Liver (tissue), 9 donors: ENCODE results near the gene MCCC1. TPM values are rescaled to one million over a fixed set of nuclear protein-coding genes. Genes with fewer than 3 reads are reported as not detected.

ENCODE experiments used
- DNase-seq: peaks from one replicate; pipeline ENCODE4 v3.0.0-alpha.2; 2017; ENCODE audit warnings: low spot score
- H3K27ac ChIP-seq, 2 donors: one replicate each; pipeline ENCODE4 v1.7.0; 2013; ENCODE audit warnings: inconsistent platforms in 2 of 2, low read length in 2 of 2, control low read depth in 1 of 2, low read depth in 1 of 2, mild to moderate bottlenecking in 1 of 2
- H3K27me3 ChIP-seq, 4 donors: one replicate each; pipeline versions ENCODE4 v1.6.1 to v1.7.0; 2013; ENCODE audit warnings: low read length in 3 of 4, inconsistent platforms in 1 of 4, mild to moderate bottlenecking in 1 of 4, moderate library complexity in 1 of 4; ENCODE audit not compliant: control insufficient read depth in 4 of 4, insufficient read depth in 4 of 4
- H3K36me3 ChIP-seq, 4 donors: one replicate each; pipeline versions ENCODE4 v1.6.1 to v1.7.0; 2013; ENCODE audit warnings: low read length in 3 of 4, mild to moderate bottlenecking in 3 of 4, low read depth in 1 of 4, moderate library complexity in 1 of 4; ENCODE audit not compliant: control insufficient read depth in 4 of 4, insufficient read depth in 3 of 4
- H3K4me1 ChIP-seq, 4 donors: one replicate each; pipeline versions ENCODE4 v1.6.1 to v1.7.0; 2013; ENCODE audit warnings: low read length in 3 of 4, mild to moderate bottlenecking in 3 of 4, moderate library complexity in 1 of 4; ENCODE audit not compliant: control insufficient read depth in 4 of 4, insufficient read depth in 4 of 4
- H3K4me3 ChIP-seq, 3 donors: one replicate each; pipeline versions ENCODE4 v1.6.1 to v1.7.0; 2013; ENCODE audit warnings: low read length in 3 of 3, control low read depth in 1 of 3, low read depth in 1 of 3, mild to moderate bottlenecking in 1 of 3
- H3K9ac ChIP-seq, 2 donors: one replicate each; pipeline ENCODE4 v1.7.0; 2013; ENCODE audit warnings: low read length in 2 of 2, mild to moderate bottlenecking in 2 of 2, moderate library complexity in 2 of 2, control low read depth in 1 of 2, low read depth in 1 of 2
- H3K9me3 ChIP-seq, 4 donors: one replicate each; pipeline versions ENCODE4 v1.6.1 to v1.7.0; 2013; ENCODE audit warnings: low read length in 3 of 4; ENCODE audit not compliant: control insufficient read depth in 4 of 4
- EGR1 ChIP-seq, 2 donors: IDR thresholded peaks; 2 replicates each; pipeline ENCODE4 v1.6.1; 2016 to 2018; ENCODE audit warnings: antibody characterized with exemption in 2 of 2, low read depth in 2 of 2
- FOXA2 ChIP-seq: IDR thresholded peaks from 2 replicates; pipeline ENCODE4 v1.6.1; 2016; ENCODE audit warnings: antibody characterized with exemption
- HNF4G ChIP-seq: IDR thresholded peaks from 2 replicates; pipeline ENCODE4 v1.6.1; 2016; ENCODE audit warnings: antibody characterized with exemption
- JUND ChIP-seq, 2 donors: IDR thresholded peaks; 2 replicates each; pipeline ENCODE4 v1.6.1; 2016; ENCODE audit warnings: antibody characterized with exemption in 2 of 2
- NR2F2 ChIP-seq: IDR thresholded peaks from 2 replicates; pipeline ENCODE4 v1.6.1; 2016; ENCODE audit warnings: antibody characterized with exemption
- RAD21 ChIP-seq, 2 donors: IDR thresholded peaks; 2 replicates each; pipeline ENCODE4 v1.6.1; 2016; ENCODE audit warnings: antibody characterized with exemption in 2 of 2, mild to moderate bottlenecking in 2 of 2
- RXRA ChIP-seq, 2 donors: IDR thresholded peaks; 2 replicates each; pipeline ENCODE4 v1.6.1; 2017 to 2018; ENCODE audit warnings: antibody characterized with exemption in 2 of 2, mild to moderate bottlenecking in 1 of 2
- SP1 ChIP-seq: IDR thresholded peaks from 2 replicates; pipeline ENCODE4 v1.6.1; 2018; ENCODE audit warnings: antibody characterized with exemption, mild to moderate bottlenecking
- TAF1 ChIP-seq: conservative IDR thresholded peaks from 2 replicates; pipeline ENCODE4 v1.6.1; 2016; ENCODE audit warnings: antibody characterized with exemption, mild to moderate bottlenecking
- YY1 ChIP-seq: IDR thresholded peaks from 2 replicates; pipeline ENCODE4 v1.6.1; 2016; ENCODE audit warnings: antibody characterized with exemption, mild to moderate bottlenecking
- WGBS: extraction: QIAGEN DNeasy Blood & Tissue Kit; methylation state at CpG from one replicate; pipeline ENCODE4 v1.1.7; 2013; 5-methylcytosine and 5-hydroxymethylcytosine counted together
- polyA plus RNA-seq, 2 donors: library from polyadenylated mRNA; stranded (reverse) in 1 of 2; unstranded in 1 of 2; fragments of 200-250 nt in 1 of 2; fragments of >200 nt in 1 of 2; fragmentation: Nextera tagmentation in 1 of 2; extraction: Ambion mirVana in 1 of 2; gene quantifications; one replicate each; pipeline versions ENCODE4 v1.2.1 to v1.2.3, GENCODE V29; 2013 to 2015
- total RNA-seq, 2 donors: library from RNA; depleted of rRNA; stranded (reverse); fragments of >200 nt; gene quantifications; one replicate each; pipeline ENCODE4 v1.2.3, GENCODE V29; 2014
- TF ChIP-seq, protein P1 (sequence below): IDR thresholded peaks from 2 replicates; pipeline ENCODE4 v1.6.1; 2016; ENCODE audit warnings: antibody characterized with exemption
- TF ChIP-seq, protein P2 (sequence below): IDR thresholded peaks from 2 replicates; pipeline ENCODE4 v1.6.1; 2016; ENCODE audit warnings: antibody characterized with exemption, mild to moderate bottlenecking
- TF ChIP-seq, protein P3 (sequence below): fragments of 150-350 bp; IDR thresholded peaks from 2 replicates; pipeline ENCODE4 v1.5.1; 2017; ENCODE audit warnings: improper control_type of control experiment, low read depth, low read length; ENCODE audit not compliant: missing input control
- donor health status: healthy.
- donor health status: healthy.
- donor health status: healthy.
- donor health status: healthy.
- donor health status: healthy.

Gene MCCC1
- total and polyA plus RNA-seq, 4 donors: 23.4 to 40.0 (median 34.5) TPM

DNA sequence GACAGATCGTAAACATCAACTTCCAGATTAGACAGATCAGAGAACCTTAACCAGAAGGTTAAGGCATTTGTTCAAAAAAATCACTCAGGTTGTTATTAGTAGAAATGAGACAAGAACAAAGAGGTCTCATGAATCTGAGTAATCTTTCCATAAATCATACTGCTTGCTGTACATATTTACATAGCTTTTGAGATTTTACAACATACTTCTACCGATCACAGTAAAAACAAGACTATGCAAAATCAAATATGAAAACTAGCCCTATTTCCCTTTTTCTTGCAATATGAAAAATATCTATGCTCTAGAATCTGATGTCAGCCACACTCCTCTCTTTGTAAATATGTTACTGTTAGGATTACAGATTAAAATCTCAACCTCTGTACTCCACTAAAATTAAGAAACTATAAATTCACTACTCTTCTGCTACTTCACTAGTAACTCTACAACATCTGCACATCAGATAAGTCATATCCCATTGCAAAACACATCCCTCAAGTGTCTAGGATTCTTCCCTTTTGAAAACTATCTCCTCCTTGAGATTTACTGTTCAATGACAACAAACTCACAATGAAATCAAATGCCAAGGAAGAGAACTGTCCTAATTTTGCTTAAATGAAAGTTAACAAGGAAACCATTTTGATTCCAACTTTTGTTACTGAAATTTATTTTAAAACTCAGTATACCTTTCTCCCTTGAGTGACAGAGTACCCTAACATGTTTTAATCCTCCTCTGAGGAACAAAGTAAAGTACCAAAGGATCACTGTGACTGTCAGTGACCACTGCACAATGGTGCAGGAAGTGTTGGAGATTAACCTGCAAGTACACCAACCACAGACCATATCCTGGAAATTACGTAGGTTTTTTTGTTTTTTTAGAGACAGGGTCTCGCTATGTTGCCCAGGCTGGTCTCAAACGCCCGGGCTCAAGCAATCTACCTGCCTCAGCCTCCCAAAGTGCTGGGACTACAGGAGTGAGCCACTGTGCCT is 131.8 kb downstream of the MCCC1 start:
- WGBS: 80% methylated on average over 6 of the region's 6 CpGs
- H3K27ac ChIP-seq: no peak overlapping the region
- H3K27me3 ChIP-seq: no peaks in the 10 kb centered on the region

DNA sequence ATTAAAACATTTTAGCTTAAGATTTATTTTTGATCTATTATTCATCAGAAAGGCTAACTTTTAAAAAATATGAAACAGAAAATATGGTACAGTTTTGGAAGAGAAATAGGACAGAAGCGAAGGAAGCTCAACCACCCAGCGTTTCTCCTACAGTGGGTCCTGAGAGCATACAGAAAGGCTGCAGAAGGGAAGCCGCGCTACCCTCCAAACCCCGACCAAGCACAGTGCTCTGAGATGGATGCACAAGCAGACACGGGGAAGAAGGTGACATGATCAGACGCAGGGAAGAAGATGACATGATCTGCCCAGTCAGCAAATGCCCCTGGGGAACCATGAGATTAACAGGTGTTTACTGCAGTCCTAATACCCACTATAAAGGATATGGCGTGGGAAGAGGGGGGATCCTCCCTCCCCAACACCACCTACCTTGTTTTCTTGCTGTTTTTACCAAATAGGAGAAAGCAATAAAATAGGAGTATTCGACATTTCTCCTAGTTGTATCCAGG is 133.4 kb downstream of the MCCC1 start:
- 93% methylated on average over 9 of the region's 9 CpGs for WGBS
- no peak overlapping the region for H3K9ac ChIP-seq
- no peak for DNase-seq
- peaks cover 9 to 45% (median 19%) of the 10 kb centered on the region in 4 donors for H3K4me1 ChIP-seq
- no peaks in the 10 kb centered on the region for H3K9me3 ChIP-seq
- H3K36me3 ChIP-seq: peaks cover 0 to 2% (median 0%) of the 10 kb centered on the region in 4 donors
- TF ChIP-seq RXRA (IDR thresholded peaks at IDR 0.05): no peak
- TF ChIP-seq, protein P1, sequence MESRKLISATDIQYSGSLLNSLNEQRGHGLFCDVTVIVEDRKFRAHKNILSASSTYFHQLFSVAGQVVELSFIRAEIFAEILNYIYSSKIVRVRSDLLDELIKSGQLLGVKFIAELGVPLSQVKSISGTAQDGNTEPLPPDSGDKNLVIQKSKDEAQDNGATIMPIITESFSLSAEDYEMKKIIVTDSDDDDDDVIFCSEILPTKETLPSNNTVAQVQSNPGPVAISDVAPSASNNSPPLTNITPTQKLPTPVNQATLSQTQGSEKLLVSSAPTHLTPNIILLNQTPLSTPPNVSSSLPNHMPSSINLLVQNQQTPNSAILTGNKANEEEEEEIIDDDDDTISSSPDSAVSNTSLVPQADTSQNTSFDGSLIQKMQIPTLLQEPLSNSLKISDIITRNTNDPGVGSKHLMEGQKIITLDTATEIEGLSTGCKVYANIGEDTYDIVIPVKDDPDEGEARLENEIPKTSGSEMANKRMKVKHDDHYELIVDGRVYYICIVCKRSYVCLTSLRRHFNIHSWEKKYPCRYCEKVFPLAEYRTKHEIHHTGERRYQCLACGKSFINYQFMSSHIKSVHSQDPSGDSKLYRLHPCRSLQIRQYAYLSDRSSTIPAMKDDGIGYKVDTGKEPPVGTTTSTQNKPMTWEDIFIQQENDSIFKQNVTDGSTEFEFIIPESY: no peak
- no peak for TF ChIP-seq YY1
- TF ChIP-seq EGR1 (IDR thresholded peaks at IDR 0.05; ENCODE audit: low read depth in 2 of 2): no peak
- TF ChIP-seq SP1: no peak
- no peak for TF ChIP-seq NR2F2
- no peak for TF ChIP-seq RAD21 (IDR thresholded peaks at IDR 0.05)
- TF ChIP-seq TAF1: no peak
- no peaks in the 10 kb centered on the region for H3K27me3 ChIP-seq
- H3K27ac ChIP-seq: no peak overlapping the region
- no peak overlapping the region for H3K4me3 ChIP-seq

More for the DNA sequence above, 131.8 kb downstream of the MCCC1 start:
- no peak for DNase-seq
- peaks cover 0 to under 1% (median 0%) of the 10 kb centered on the region in 4 donors for H3K36me3 ChIP-seq
- no peak overlapping the region for H3K9ac ChIP-seq
- peaks cover 16 to 45% (median 29%) of the 10 kb centered on the region in 4 donors for H3K4me1 ChIP-seq
- H3K4me3 ChIP-seq: no peak overlapping the region
- no peaks in the 10 kb centered on the region for H3K9me3 ChIP-seq
- no peak for TF ChIP-seq HNF4G
- TF ChIP-seq TAF1: no peak
- TF ChIP-seq FOXA2: no peak
- TF ChIP-seq JUND (IDR thresholded peaks at IDR 0.05): no peak
- no peak for TF ChIP-seq RXRA (IDR thresholded peaks at IDR 0.05)
- TF ChIP-seq, protein P2, sequence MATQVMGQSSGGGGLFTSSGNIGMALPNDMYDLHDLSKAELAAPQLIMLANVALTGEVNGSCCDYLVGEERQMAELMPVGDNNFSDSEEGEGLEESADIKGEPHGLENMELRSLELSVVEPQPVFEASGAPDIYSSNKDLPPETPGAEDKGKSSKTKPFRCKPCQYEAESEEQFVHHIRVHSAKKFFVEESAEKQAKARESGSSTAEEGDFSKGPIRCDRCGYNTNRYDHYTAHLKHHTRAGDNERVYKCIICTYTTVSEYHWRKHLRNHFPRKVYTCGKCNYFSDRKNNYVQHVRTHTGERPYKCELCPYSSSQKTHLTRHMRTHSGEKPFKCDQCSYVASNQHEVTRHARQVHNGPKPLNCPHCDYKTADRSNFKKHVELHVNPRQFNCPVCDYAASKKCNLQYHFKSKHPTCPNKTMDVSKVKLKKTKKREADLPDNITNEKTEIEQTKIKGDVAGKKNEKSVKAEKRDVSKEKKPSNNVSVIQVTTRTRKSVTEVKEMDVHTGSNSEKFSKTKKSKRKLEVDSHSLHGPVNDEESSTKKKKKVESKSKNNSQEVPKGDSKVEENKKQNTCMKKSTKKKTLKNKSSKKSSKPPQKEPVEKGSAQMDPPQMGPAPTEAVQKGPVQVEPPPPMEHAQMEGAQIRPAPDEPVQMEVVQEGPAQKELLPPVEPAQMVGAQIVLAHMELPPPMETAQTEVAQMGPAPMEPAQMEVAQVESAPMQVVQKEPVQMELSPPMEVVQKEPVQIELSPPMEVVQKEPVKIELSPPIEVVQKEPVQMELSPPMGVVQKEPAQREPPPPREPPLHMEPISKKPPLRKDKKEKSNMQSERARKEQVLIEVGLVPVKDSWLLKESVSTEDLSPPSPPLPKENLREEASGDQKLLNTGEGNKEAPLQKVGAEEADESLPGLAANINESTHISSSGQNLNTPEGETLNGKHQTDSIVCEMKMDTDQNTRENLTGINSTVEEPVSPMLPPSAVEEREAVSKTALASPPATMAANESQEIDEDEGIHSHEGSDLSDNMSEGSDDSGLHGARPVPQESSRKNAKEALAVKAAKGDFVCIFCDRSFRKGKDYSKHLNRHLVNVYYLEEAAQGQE: no peak
- TF ChIP-seq, protein P1: no peak
- no peak for TF ChIP-seq EGR1 (IDR thresholded peaks at IDR 0.05; ENCODE audit: low read depth in 2 of 2)
- TF ChIP-seq, protein P3, sequence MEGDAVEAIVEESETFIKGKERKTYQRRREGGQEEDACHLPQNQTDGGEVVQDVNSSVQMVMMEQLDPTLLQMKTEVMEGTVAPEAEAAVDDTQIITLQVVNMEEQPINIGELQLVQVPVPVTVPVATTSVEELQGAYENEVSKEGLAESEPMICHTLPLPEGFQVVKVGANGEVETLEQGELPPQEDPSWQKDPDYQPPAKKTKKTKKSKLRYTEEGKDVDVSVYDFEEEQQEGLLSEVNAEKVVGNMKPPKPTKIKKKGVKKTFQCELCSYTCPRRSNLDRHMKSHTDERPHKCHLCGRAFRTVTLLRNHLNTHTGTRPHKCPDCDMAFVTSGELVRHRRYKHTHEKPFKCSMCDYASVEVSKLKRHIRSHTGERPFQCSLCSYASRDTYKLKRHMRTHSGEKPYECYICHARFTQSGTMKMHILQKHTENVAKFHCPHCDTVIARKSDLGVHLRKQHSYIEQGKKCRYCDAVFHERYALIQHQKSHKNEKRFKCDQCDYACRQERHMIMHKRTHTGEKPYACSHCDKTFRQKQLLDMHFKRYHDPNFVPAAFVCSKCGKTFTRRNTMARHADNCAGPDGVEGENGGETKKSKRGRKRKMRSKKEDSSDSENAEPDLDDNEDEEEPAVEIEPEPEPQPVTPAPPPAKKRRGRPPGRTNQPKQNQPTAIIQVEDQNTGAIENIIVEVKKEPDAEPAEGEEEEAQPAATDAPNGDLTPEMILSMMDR: no peak
